WERI-Rb-1 (cell line): ENCODE results near the gene ARL16.

ENCODE experiments used
- DNase-seq: peaks from one replicate; pipeline ENCODE4 v3.0.0-alpha.2; 2020
- H3K27ac ChIP-seq: fragments of 250-450 bp; sonication (Bioruptor Pico); 2 replicates; pipeline ENCODE4 v1.5.1; 2020; ENCODE audit warnings: mild to moderate bottlenecking, moderate library complexity
- H3K27me3 ChIP-seq: fragments of 250-450 bp; sonication (Bioruptor Pico); 2 replicates; pipeline ENCODE4 v1.5.1; 2021; ENCODE audit warnings: mild to moderate bottlenecking, low read depth, moderate library complexity; ENCODE audit not compliant: insufficient read depth, severe bottlenecking
- H3K36me3 ChIP-seq: fragments of 250-450 bp; sonication (Bioruptor Pico); 2 replicates; pipeline ENCODE4 v1.5.1; 2020; ENCODE audit warnings: mild to moderate bottlenecking, moderate library complexity
- H3K4me3 ChIP-seq: 2 replicates; pipeline ENCODE4 v1.5.1; 2011; ENCODE audit warnings: low read depth, mild to moderate bottlenecking, control low read depth, low read length
- H3K9me3 ChIP-seq: fragments of 250-450 bp; sonication (Bioruptor Pico); 2 replicates; pipeline ENCODE4 v1.5.1; 2021; ENCODE audit warnings: mild to moderate bottlenecking, moderate library complexity; ENCODE audit not compliant: severe bottlenecking
- TF ChIP-seq, protein P1 (sequence below): IDR thresholded peaks from 2 replicates; pipeline ENCODE4 v1.5.1; 2011; ENCODE audit warnings: low read depth, mild to moderate bottlenecking, control low read depth, inconsistent platforms, low read length

The ARL16 gene, protein sequence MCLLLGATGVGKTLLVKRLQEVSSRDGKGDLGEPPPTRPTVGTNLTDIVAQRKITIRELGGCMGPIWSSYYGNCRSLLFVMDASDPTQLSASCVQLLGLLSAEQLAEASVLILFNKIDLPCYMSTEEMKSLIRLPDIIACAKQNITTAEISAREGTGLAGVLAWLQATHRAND

DNA sequence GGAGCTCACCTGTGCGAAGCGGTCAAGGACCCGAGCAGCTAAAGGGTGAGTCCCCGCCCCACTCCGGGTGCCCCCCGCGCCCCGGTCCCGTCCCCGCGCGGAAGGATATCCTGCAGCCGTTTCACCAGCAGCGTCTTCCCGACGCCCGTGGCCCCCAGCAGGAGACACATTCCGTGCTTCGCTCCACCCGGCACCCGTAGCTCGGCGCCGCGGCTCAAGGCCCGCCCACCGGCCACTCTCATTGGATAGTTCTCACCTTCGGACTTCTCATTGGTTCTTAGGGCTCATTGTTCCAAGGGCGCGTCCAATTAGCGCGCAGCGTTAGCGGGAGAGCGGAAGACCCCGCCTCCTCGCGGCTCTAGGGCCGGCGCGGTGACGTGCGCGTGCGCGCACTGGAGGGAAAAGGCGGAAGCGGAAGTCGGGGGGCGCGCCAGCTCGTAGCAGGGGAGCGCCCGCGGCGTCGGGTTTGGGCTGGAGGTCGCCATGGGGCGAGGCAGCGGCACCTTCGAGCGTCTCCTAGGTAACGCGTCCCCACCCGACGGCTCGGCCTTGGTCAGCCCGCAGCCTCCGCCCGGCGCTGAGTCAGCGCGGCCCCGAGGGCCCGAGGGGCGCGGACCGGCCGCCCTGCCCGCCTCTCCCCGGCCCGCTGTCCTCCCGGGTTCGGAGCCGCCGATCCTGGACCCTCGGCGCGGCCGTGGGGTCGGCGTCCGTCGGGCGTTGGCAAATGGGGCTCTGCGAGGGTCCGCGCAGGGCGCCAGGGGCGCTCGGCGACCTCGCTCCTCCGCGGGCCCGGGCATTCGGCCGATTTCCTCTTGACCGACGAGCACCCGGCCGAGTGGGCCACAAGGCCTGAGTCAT, at the start of gene ARL16, which contains the start of gene HGS:
ARL16 (minus strand) TSS at position 214 of the 858 bp plus-strand sequence; CDS start at position 170, 44 bp downstream.
HGS (plus strand) TSS at position 428 of the 858 bp plus-strand sequence; CDS start at position 484, 56 bp downstream.
- TF ChIP-seq, protein P1, sequence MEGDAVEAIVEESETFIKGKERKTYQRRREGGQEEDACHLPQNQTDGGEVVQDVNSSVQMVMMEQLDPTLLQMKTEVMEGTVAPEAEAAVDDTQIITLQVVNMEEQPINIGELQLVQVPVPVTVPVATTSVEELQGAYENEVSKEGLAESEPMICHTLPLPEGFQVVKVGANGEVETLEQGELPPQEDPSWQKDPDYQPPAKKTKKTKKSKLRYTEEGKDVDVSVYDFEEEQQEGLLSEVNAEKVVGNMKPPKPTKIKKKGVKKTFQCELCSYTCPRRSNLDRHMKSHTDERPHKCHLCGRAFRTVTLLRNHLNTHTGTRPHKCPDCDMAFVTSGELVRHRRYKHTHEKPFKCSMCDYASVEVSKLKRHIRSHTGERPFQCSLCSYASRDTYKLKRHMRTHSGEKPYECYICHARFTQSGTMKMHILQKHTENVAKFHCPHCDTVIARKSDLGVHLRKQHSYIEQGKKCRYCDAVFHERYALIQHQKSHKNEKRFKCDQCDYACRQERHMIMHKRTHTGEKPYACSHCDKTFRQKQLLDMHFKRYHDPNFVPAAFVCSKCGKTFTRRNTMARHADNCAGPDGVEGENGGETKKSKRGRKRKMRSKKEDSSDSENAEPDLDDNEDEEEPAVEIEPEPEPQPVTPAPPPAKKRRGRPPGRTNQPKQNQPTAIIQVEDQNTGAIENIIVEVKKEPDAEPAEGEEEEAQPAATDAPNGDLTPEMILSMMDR, result no peak
- Histone ChIP-seq H3K4me3 (peak within 1 kb of the TSS; percentile 97), H3K27ac (peak within 1 kb of the TSS; percentile 84), H3K9me3 (no peaks in the 10 kb centered on the region), H3K36me3 (peaks cover 66% of the 10 kb centered on the region), H3K27me3 (no peaks in the 10 kb centered on the region)
- peak; percentile 99 for DNase-seq

DNA sequence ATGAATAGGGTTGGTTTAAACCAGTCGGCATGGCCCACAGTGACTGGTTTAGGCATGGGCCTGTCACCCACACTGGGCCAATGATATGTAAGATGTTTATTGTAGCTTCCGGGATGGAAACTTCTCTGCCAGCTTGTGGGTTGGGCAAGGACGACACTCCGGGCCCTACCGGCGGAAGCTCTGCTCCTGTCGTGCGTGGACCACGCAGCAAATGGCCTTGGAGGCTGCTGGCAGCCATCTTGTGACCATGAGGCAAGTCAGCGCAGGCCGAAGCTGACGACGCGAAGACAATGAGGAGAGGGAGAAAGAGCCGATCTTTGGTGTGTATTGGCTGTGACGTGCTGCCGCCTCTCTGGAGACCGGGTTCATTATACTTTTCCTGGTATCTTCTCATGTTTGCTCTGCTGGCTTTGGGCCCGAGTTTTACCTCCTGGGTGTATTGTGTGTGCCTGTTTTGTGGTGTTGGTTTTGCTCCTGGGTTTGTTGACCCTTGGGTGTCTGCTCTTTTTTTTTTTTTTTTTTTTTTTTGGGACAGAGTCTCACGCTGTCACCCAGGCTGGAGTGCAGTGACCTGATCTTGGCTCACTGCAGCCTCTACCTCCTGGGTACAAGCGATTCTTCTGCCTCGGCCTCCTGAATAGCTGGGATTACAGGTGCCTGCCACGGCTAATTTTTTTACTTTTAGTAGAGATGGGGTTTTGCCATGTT, 43.9 kb upstream of the ARL16 start:
- H3K4me3 ChIP-seq, result no peak overlapping the region
- H3K27ac ChIP-seq, result no peak overlapping the region
- no peaks in the 10 kb centered on the region for H3K36me3 ChIP-seq
- H3K27me3 ChIP-seq, result no peaks in the 10 kb centered on the region
- TF ChIP-seq, protein P1, result no peak
- no peak for DNase-seq
- no peaks in the 10 kb centered on the region for H3K9me3 ChIP-seq

DNA sequence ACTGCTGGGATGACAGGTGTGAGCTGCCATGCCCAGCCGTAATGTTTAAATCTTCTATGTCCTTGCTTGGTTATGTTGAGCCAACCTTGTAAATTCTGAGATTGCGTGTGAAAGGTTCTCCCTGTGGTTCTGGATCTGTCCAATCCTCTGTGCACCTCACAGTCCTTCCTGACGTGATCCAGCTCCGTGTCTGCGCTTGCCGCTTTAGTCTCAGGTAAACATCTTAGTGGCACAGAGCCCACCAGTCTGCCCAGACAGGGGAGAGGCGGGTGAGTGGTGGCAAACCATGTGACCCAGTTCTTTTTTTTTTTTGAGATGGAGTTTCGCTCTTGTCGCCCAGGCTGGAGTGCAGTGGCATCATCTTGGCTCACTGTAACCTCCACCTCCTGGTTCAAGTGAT, 42.4 kb upstream of the ARL16 start:
- H3K36me3 ChIP-seq, result no peaks in the 10 kb centered on the region; the same call in 1 of the 2 replicates
- H3K9me3 ChIP-seq, result no peaks in the 10 kb centered on the region
- H3K27ac ChIP-seq, result no peak overlapping the region
- H3K27me3 ChIP-seq, result no peaks in the 10 kb centered on the region
- no peak for DNase-seq
- H3K4me3 ChIP-seq, result no peak overlapping the region
- TF ChIP-seq, protein P1, result no peak

DNA sequence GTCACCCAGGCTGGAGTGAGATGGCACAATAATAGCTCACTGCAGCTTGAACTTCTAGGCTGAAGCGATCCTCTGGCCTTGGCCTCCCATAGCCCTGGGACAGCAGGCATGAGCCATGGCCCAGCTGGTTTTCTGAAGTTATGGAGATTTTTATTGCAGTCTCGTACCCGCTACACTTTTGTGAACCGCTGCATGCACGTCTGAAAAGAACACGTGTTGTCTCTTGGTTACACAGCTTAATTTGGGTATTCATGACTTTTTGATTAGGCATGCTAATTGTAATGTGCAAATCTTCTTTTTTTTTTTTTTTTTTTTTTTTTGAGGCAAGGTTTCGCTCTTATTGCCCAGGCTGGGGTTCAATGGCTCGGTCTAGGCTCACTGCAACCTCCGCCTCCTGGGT, 41.8 kb upstream of the ARL16 start:
- H3K27ac ChIP-seq, result no peak overlapping the region
- no peak overlapping the region for H3K4me3 ChIP-seq
- H3K36me3 ChIP-seq, result peaks cover 6% of the 10 kb centered on the region
- no peaks in the 10 kb centered on the region for H3K9me3 ChIP-seq
- H3K27me3 ChIP-seq, result no peaks in the 10 kb centered on the region
- TF ChIP-seq, protein P1, result no peak
- no peak for DNase-seq

DNA sequence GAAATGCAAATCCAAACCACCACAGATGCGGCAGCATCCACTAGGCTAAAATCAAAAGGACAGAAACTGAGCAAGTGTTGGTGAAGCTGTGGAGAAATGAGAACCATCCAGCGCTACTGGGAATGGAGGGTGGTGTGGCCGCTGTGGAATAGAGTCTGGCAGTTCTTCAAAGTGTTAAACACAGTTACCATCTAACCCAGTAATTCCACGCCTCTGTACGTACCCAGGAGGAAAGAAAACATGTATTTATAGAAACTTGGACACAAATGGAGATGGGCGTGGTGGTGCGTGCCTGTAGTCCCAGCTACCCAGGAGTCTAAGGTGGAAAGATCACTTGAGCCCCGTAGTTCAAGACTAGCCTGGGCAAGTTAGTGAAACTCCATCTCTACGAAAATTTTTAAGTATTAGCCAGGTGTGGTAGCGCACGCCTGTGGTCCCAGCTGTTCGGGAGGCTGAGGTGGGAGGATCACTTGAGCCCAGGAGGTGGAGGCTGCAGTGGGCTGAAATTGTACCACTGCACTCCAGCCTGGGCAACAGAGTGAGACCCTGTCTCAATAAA, 40.1 kb upstream of the ARL16 start:
- DNase-seq, result no peak
- TF ChIP-seq, protein P1, result no peak

More for the DNA sequence above, 40.1 kb upstream of the ARL16 start:
- Histone ChIP-seq H3K27me3 (no peaks in the 10 kb centered on the region), H3K4me3 (no peak overlapping the region), H3K36me3 (peaks cover 22% of the 10 kb centered on the region), H3K27ac (no peak overlapping the region), H3K9me3 (no peaks in the 10 kb centered on the region)
